ENCODE data around the gene FIGNL2.

Gene FIGNL2

DNA sequence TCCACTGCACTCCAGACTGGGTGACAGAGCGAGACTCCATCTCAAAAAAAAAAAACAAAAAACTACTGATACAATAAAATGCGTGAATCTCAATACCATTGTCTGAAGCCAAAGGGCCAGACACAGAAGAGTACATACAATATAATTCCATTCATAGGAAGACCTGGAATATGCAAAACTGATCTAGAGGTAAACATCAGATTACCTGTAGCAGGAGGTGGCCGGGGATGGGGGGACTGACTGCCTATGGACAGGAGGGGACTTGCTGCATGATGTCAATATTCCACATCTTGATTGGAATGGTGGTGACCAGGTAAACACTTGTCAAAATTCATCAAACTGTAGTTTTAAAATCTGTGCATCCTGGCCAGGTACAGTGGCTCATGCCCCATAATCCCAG, 12.5 kb upstream of the FIGNL2 start:
- Histone ChIP-seq H3K36me3 (no peaks in the 10 kb centered on the region), H3K4me1 (ENCODE audit: control insufficient read depth in 1 of 2, insufficient read depth in 1 of 2, low read depth in 1 of 2, low read length in 1 of 2) (peaks cover 0 to 9% of the 10 kb centered on the region in 2 experiments), H3K9me3 (no peaks in the 10 kb centered on the region), H3K4me3 (ENCODE audit: low read depth in 1 of 2, low read length in 1 of 2) (no peak overlapping the region), H3K27me3 (peaks cover 80% of the 10 kb centered on the region), H3K27ac (no peak overlapping the region)
- TF ChIP-seq, protein P1, sequence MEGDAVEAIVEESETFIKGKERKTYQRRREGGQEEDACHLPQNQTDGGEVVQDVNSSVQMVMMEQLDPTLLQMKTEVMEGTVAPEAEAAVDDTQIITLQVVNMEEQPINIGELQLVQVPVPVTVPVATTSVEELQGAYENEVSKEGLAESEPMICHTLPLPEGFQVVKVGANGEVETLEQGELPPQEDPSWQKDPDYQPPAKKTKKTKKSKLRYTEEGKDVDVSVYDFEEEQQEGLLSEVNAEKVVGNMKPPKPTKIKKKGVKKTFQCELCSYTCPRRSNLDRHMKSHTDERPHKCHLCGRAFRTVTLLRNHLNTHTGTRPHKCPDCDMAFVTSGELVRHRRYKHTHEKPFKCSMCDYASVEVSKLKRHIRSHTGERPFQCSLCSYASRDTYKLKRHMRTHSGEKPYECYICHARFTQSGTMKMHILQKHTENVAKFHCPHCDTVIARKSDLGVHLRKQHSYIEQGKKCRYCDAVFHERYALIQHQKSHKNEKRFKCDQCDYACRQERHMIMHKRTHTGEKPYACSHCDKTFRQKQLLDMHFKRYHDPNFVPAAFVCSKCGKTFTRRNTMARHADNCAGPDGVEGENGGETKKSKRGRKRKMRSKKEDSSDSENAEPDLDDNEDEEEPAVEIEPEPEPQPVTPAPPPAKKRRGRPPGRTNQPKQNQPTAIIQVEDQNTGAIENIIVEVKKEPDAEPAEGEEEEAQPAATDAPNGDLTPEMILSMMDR (IDR thresholded peaks at IDR 0.05) = no peak

DNA sequence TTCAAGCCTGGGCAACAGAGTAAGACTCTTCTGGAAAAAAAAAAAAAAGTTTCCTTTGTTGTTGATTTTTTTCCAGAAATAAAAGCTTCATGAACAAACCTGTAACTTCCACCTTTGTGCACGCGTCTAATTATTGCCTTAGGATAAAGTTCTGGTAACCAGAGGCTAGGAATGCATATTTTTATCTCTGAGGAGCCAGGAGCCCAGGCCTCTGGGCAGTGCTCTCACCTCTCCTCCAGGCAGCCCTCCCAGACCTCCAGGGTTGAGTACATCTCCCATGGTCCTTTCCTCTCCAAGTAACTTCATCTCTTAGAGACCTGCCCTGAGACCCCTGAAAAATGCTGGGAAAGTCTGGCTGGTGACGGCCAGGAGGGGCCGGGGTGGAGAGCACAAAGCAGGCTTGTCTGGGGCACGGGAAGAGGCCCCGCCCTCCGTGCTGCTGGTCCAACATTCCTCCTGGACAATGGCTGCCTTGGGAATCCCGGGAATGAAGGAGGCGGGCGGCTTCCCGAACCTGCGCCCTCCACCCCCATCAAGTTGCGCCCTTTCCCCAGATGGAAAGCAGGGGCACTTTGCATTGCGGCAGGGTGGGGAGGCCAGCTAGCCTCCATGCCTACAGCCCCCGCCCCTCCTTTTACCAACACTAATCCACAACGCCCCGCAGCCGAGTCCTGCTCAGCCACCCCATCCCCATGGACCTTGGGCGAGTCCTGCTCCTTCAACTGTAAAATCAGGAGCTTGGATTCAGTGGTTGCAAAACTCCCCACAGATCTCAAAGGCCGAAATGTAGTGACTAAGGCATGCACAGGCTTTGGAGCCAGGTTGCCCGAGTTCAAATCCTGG, 7.3 kb upstream of the FIGNL2 start:
- Histone ChIP-seq H3K4me3 (ENCODE audit: low read depth in 1 of 2, low read length in 1 of 2) (no peak overlapping the region), H3K27me3 (peaks cover 71% of the 10 kb centered on the region), H3K27ac (no peak overlapping the region), H3K4me1 (ENCODE audit: control insufficient read depth in 1 of 2, insufficient read depth in 1 of 2, low read depth in 1 of 2, low read length in 1 of 2) (peaks cover 10 to 13% of the 10 kb centered on the region in 2 experiments), H3K9me3 (no peaks in the 10 kb centered on the region), H3K36me3 (no peaks in the 10 kb centered on the region)
- TF ChIP-seq, protein P1 (IDR thresholded peaks at IDR 0.05) = no peak

DNA sequence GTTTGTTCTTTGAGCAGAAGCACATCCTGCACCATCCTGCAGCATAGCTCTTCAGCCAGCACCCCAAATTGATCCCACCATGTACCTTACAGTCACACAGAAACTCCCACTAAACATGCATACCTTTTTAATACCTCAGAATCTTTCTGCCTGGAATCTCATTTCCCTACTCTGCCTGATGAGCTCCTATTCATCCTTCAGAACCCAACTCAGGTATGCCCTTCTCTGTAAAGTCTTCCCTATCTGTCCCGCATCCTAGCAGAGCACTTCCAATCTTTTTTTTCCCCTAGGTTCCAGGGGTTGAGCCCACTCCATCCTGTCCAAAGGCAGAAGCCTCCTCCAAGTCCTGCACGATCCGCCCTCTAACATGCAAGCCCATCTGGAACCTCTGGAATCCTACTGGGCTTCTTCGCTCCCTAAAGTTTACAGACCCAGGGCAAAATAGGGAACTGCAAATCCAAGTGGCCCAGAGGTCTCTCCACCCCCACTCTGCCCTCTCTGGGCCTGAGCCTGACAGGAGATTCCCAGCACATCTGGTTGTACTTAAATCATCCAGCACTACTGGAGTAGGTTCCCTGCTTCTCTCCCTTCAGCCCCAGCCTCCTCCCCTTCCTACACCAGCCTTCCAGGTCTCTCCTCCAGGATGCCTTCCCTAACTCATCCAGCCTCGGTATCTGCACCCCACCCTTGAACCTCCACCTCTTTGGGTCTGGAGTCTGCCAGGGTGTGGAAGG, 4.1 kb upstream of the FIGNL2 start:
- H3K4me1 ChIP-seq (ENCODE audit: control insufficient read depth in 1 of 2, insufficient read depth in 1 of 2, low read depth in 1 of 2, low read length in 1 of 2) = peaks cover 13 to 18% of the 10 kb centered on the region in 2 experiments
- H3K27me3 ChIP-seq = peaks cover 88% of the 10 kb centered on the region
- no peak overlapping the region for H3K27ac ChIP-seq
- TF ChIP-seq, protein P1 (IDR thresholded peaks at IDR 0.05) = no peak
- no peak overlapping the region for H3K4me3 ChIP-seq (ENCODE audit: low read depth in 1 of 2, low read length in 1 of 2)
- no peaks in the 10 kb centered on the region for H3K36me3 ChIP-seq
- no peaks in the 10 kb centered on the region for H3K9me3 ChIP-seq

DNA sequence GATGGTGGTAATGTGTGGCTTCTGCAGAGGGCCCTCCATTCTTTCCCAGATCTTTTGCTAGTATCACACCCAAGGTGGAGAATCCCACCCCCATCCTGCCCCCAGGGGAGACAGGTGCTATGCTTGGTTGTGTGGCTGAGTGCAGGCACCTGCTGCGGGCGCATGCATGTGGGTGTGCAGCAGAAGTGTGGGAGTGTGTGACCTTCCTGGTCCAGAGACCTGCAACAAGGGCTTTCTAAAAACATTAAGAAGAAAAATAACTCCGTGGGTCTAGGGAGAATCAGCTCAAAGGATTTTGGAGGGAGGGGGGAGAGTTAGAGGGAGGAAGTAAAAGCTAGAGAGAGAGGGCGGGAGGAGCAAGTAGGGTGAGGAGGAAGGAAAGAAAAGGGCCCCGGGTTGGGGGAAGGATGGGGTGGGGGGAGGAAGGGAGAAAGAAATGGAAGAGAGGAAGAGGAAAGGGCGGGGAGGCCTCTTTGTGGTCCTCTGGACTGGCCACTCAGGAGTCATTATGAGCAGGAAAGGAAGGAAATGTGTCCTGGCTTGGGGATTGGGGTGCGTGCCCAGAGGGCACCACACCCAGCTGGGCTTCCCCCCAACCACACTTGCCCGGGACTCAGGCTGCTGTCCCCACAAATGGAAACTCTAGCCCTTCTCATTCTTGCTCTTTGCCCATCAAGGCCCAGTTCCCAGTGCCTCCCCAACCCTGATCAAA, 3.1 kb upstream of the FIGNL2 start:
- Histone ChIP-seq H3K36me3 (no peaks in the 10 kb centered on the region), H3K27ac (no peak overlapping the region), H3K4me3 (ENCODE audit: low read depth in 1 of 2, low read length in 1 of 2) (no peak overlapping the region), H3K9me3 (no peaks in the 10 kb centered on the region), H3K27me3 (peaks cover 91% of the 10 kb centered on the region), H3K4me1 (ENCODE audit: control insufficient read depth in 1 of 2, insufficient read depth in 1 of 2, low read depth in 1 of 2, low read length in 1 of 2) (peaks cover 13 to 26% of the 10 kb centered on the region in 2 experiments)
- TF ChIP-seq, protein P1 (IDR thresholded peaks at IDR 0.05) = no peak

DNA sequence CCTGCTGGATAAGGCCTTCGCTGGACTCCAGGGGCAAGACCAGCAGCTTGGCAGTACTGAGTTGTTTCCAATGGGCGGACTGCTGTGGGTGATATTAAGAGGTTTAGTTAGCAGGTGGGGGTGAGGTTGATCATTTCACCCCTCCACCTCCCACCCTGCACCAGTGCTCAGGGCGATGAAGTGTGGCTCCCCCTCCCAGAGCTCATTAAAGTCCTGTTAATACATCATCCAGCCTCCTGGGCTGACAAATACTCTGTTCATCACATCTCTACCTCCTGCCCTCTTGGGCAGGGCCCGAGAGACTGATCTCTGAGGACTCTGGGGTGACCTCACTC, 2.4 kb upstream of the FIGNL2 start:
- H3K27ac ChIP-seq = no peak overlapping the region
- H3K36me3 ChIP-seq = no peaks in the 10 kb centered on the region
- H3K9me3 ChIP-seq = no peaks in the 10 kb centered on the region
- peaks cover 91% of the 10 kb centered on the region for H3K27me3 ChIP-seq
- H3K4me3 ChIP-seq (ENCODE audit: low read depth in 1 of 2, low read length in 1 of 2) = no peak overlapping the region
- H3K4me1 ChIP-seq (ENCODE audit: control insufficient read depth in 1 of 2, insufficient read depth in 1 of 2, low read depth in 1 of 2, low read length in 1 of 2) = peaks cover 13 to 26% of the 10 kb centered on the region in 2 experiments
- TF ChIP-seq, protein P1 (IDR thresholded peaks at IDR 0.05) = no peak
